Measurements from ENCODE around the gene OIP5.
A peak's percentile ranks its signal among the peaks of the same experiment; 100 is the strongest.
"Not testable (repeated sequence)": the region's sequence is repeated elsewhere in the genome, so short reads cannot be mapped to it uniquely, and the experiment has no call there.

The OIP5 gene

GRCh38 chr15:41332194-41333025 is at the start of gene OIP5, which contains the start of gene NUSAP1:
Gene OIP5 (minus strand): TSS chr15:41332591. CDS start chr15:41332561, 30 bp downstream.
Gene NUSAP1 (plus strand): TSS chr15:41332881. CDS start chr15:41332958, 77 bp downstream.
- peak; percentile 99 for DNase-seq (ENCODE audit: low spot score)
- FAIRE-seq = peak; percentile 85

GRCh38 chr15:41377978-41378377 is 45.6 kb upstream of the OIP5 start:
- no peak for FAIRE-seq
- no peak for DNase-seq (ENCODE audit: low spot score)

- DNase-seq (ENCODE audit: low spot score) (no peak), FAIRE-seq (no peak)
These were observed 35.0 kb upstream of the OIP5 start for GRCh38 chr15:41367418-41367817.

- DNase-seq (ENCODE audit: low spot score) (no peak), FAIRE-seq (no peak)
These were observed 22.0 kb upstream of the OIP5 start for GRCh38 chr15:41354371-41354770.

GRCh38 chr15:41350057-41350717 is 17.8 kb upstream of the OIP5 start:
- DNase-seq (ENCODE audit: low spot score) (no peak), FAIRE-seq (no peak)

GRCh38 chr15:41347236-41347635 is 14.8 kb upstream of the OIP5 start:
- DNase-seq (ENCODE audit: low spot score) (no peak), FAIRE-seq (no peak)

GRCh38 chr15:41341519-41341918 is 9.1 kb upstream of the OIP5 start:
- DNase-seq (ENCODE audit: low spot score) = no peak
- FAIRE-seq = no peak

- no peak for FAIRE-seq
These were observed 7.9 kb upstream of the OIP5 start for GRCh38 chr15:41340189-41340695.

GRCh38 chr15:41337631-41338522 is 5.5 kb upstream of the OIP5 start:
- DNase-seq (ENCODE audit: low spot score) (no peak), FAIRE-seq (no peak)

More at GRCh38 chr15:41340189-41340695, 7.9 kb upstream of the OIP5 start:
- DNase-seq (ENCODE audit: low spot score) = no peak

GRCh38 chr15:41337047-41337446 is 4.7 kb upstream of the OIP5 start:
- FAIRE-seq (no peak), DNase-seq (ENCODE audit: low spot score) (no peak)

- DNase-seq (ENCODE audit: low spot score) (no peak), FAIRE-seq (no peak)
These were observed 4.2 kb upstream of the OIP5 start for GRCh38 chr15:41336549-41336948.

- no peak for FAIRE-seq
These were observed 2.1 kb upstream of the OIP5 start for GRCh38 chr15:41334293-41335120.

GRCh38 chr15:41333026-41333562 is 703 bp upstream of the OIP5 start:
- no peak for DNase-seq (ENCODE audit: low spot score)
- FAIRE-seq = no peak

More at GRCh38 chr15:41334293-41335120, 2.1 kb upstream of the OIP5 start:
- DNase-seq (ENCODE audit: low spot score) = no peak

GRCh38 chr15:41331833-41332193 is 578 bp downstream of the OIP5 start:
- FAIRE-seq (no peak), DNase-seq (ENCODE audit: low spot score) (no peak)

GRCh38 chr15:41331281-41331680 is 1.1 kb downstream of the OIP5 start:
- DNase-seq (ENCODE audit: low spot score) (no peak), FAIRE-seq (no peak)

GRCh38 chr15:41323611-41324010 is 8.8 kb downstream of the OIP5 start:
- no peak for FAIRE-seq
- DNase-seq (ENCODE audit: low spot score) = no peak

GRCh38 chr15:41320805-41321330 is 11.5 kb downstream of the OIP5 start:
- FAIRE-seq; DNase-seq (ENCODE audit: low spot score): not testable (repeated sequence)

GRCh38 chr15:41309226-41309905 is 23.0 kb downstream of the OIP5 start:
- DNase-seq (ENCODE audit: low spot score) = no peak
- FAIRE-seq = no peak

- FAIRE-seq (no peak), DNase-seq (ENCODE audit: low spot score) (no peak)
These were observed 24.7 kb downstream of the OIP5 start for GRCh38 chr15:41307679-41308078.
